Measurements from ENCODE around the gene OR13J1.

- TF ChIP-seq CTCF (IDR thresholded peaks at IDR 0.05) (no peak), CREB1 (CRISPR knock-in tag; IDR thresholded peaks at IDR 0.05) (no peak), ESRRA (CRISPR knock-in tag; IDR thresholded peaks at IDR 0.05; ENCODE audit: borderline replicate concordance) (no peak), FOXP4 (CRISPR knock-in tag; IDR thresholded peaks at IDR 0.05) (no peak), SP1 (CRISPR knock-in tag; conservative IDR thresholded peaks at IDR 0.05) (no peak), NR3C1 (CRISPR knock-in tag; conservative IDR thresholded peaks at IDR 0.05; ENCODE audit: low read depth) (no peak), CBFB (CRISPR knock-in tag; IDR thresholded peaks at IDR 0.05; ENCODE audit: low read depth) (no peak), RELA (CRISPR knock-in tag; IDR thresholded peaks at IDR 0.05; ENCODE audit: borderline replicate concordance) (no peak)
These were observed 25.5 kb downstream of the OR13J1 start for GRCh38 chr9:35844628-35845270.
